ENCODE measurements around the gene BRS3. TPM values are rescaled to one million over a fixed set of nuclear protein-coding genes. Genes with fewer than 3 reads are reported as not detected.
"Not testable (repeated sequence)": the region's sequence is repeated elsewhere in the genome, so short reads cannot be mapped to it uniquely, and the experiment has no call there.

BRS3 gene
- total RNA-seq = not detected
- long read RNA-seq = 0 reads

DNA sequence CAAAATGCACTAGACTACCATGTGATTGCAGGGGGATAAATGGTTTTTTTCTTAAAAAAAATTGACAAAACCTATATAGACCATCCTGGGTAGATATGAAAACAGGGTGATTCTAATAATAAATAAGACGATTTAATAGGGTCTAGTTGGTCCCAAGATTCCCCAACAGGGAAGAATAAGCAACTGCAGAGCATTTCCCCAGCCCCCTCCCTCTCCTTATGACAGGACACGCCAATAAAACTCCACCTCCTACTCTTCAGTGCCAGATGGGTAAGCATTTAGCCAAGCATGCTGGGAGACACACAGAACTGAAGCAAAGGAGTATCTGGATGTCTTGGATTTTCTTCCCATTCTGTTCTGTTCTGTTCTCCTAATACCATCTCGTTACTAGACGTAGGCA is at the start of gene BRS3:
BRS3 (plus strand) TSS at position 301 of the 400 bp plus-strand sequence. CDS start 168 bp downstream, outside the sequence.
- H3K36me3 ChIP-seq = no peaks in the 10 kb centered on the region
- 40% methylated on average over 4 of the region's 4 CpGs for WGBS (ENCODE audit: insufficient coverage, low coverage, low lambda C conversion rate, missing lambda C conversion rate)
- ATAC-seq (no peak), DNase-seq (no peak)
- intact Hi-C loops (cut with DNase I) = no loop called here
- no peak for TF ChIP-seq POLR2A (IDR thresholded peaks at IDR 0.05)
- TF ChIP-seq, protein P1, sequence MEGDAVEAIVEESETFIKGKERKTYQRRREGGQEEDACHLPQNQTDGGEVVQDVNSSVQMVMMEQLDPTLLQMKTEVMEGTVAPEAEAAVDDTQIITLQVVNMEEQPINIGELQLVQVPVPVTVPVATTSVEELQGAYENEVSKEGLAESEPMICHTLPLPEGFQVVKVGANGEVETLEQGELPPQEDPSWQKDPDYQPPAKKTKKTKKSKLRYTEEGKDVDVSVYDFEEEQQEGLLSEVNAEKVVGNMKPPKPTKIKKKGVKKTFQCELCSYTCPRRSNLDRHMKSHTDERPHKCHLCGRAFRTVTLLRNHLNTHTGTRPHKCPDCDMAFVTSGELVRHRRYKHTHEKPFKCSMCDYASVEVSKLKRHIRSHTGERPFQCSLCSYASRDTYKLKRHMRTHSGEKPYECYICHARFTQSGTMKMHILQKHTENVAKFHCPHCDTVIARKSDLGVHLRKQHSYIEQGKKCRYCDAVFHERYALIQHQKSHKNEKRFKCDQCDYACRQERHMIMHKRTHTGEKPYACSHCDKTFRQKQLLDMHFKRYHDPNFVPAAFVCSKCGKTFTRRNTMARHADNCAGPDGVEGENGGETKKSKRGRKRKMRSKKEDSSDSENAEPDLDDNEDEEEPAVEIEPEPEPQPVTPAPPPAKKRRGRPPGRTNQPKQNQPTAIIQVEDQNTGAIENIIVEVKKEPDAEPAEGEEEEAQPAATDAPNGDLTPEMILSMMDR (IDR thresholded peaks at IDR 0.05) = no peak
- H3K4me1 ChIP-seq = no peaks in the 10 kb centered on the region
- no peak within 1 kb of the TSS for H3K27ac ChIP-seq
- peaks cover 0 to 14% of the 10 kb centered on the region in 2 donors for H3K27me3 ChIP-seq
- H3K9me3 ChIP-seq = no peaks in the 10 kb centered on the region
- no peak within 1 kb of the TSS for H3K4me3 ChIP-seq

DNA sequence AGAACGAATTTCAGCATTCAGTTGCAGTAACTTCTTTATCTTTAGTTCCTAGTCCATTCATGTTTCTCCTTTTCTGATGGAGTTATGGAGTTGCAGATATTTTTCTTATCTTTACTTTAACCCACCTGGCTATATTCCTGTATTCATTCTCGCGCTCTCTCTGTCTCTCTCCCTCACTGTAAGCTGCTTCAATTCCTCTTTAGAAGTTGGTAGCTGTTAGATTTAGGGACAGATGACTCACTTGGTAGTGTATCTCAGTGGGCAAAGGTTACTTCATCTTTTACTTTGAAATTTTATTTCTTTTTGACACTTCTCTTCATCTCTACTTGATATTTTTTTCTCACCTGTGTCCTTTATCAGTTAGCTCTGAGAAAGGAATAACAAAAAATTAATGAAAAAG is 49.6 kb upstream of the BRS3 start:
- no peaks in the 10 kb centered on the region for H3K27me3 ChIP-seq
- no peaks in the 10 kb centered on the region for H3K36me3 ChIP-seq
- TF ChIP-seq, protein P1 (IDR thresholded peaks at IDR 0.05) = no peak
- TF ChIP-seq POLR2A (IDR thresholded peaks at IDR 0.05) = no peak
- H3K4me1 ChIP-seq = no peaks in the 10 kb centered on the region
- WGBS (ENCODE audit: insufficient coverage, low coverage, low lambda C conversion rate, missing lambda C conversion rate) = 72% methylated on average over 3 of the region's 3 CpGs
- H3K4me3 ChIP-seq = no peak overlapping the region
- H3K9me3 ChIP-seq = no peaks in the 10 kb centered on the region
- H3K27ac ChIP-seq = no peak overlapping the region
- intact Hi-C loops (cut with DNase I) = no loop called here
- DNase-seq (no peak), ATAC-seq (no peak)

DNA sequence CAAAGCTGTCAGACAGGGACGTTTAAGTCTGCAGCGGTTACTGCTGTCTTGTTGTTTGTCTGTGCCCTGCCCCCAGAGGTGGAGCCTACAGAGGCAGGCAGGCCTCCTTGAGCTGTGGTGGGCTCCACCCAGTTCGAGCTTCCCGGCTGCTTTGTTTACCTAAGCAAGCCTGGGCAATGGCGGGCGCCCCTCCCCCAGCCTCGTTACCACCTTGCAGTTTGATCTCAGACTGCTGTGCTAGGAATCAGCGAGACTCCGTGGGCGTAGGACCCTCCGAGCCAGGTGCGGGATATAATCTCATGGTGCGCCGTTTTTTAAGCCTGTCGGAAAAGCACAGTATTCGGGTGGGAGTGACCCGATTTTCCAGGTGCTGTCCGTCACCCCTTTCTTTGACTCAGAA is 42.1 kb upstream of the BRS3 start:
- intact Hi-C loops (cut with DNase I) = not testable (repeated sequence)
- 86% methylated on average over 5 of the region's 18 CpGs for WGBS (ENCODE audit: insufficient coverage, low coverage, low lambda C conversion rate, missing lambda C conversion rate)

DNA sequence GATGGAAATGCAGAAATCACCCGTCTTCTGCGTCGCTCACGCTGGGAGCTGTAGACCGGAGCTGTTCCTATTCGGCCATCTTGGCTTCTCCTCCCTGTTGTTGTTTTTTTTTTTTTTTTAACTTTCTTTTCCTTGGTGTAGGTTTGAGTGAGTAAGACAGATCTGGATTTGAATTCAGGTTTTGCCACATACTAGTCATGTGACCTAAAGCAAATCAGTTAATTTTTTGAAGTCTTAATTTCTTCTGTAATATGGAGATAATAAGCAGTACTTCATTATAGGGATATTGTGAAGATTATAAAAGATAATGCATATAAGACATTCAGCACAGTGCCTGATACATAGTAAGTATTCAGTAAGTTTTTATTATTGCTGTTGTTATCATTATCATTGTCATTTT is 41.5 kb upstream of the BRS3 start:
- ATAC-seq (no peak), DNase-seq (no peak)
- Histone ChIP-seq H3K36me3 (no peaks in the 10 kb centered on the region), H3K27me3 (no peaks in the 10 kb centered on the region), H3K9me3 (no peaks in the 10 kb centered on the region), H3K4me3 (no peak overlapping the region), H3K27ac (no peak overlapping the region), H3K4me1 (no peaks in the 10 kb centered on the region)
- WGBS (ENCODE audit: insufficient coverage, low coverage, low lambda C conversion rate, missing lambda C conversion rate) = 66% methylated on average over 5 of the region's 6 CpGs
- intact Hi-C loops (cut with DNase I) = no loop called here
- no peak for TF ChIP-seq POLR2A (IDR thresholded peaks at IDR 0.05)

More for the DNA sequence above, 42.1 kb upstream of the BRS3 start:
- not testable (repeated sequence) for H3K27me3 ChIP-seq, DNase-seq, H3K4me1 ChIP-seq, ATAC-seq, H3K9me3 ChIP-seq, H3K36me3 ChIP-seq, H3K4me3 ChIP-seq, H3K27ac ChIP-seq

DNA sequence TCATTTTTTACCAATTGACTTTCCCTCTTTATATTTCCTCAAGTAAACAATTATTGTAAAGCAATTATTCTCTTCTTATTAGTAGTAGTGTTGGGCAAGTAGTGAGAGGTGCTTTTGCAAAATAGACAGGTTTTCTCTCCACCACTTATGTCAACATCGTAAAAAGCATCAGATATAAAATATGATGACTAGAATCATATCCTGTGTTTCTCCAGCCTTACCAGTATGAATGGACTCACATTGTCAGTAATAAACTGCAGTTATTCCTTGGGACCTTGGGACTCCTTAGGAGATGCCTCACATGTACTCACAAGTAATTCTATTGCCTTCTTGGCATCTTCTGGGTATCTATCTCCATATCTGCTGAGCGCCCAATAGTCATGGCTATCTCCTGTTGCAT is 40.4 kb upstream of the BRS3 start:
- Histone ChIP-seq H3K36me3 (no peaks in the 10 kb centered on the region), H3K27me3 (no peaks in the 10 kb centered on the region), H3K9me3 (no peaks in the 10 kb centered on the region), H3K4me1 (no peaks in the 10 kb centered on the region), H3K27ac (no peak overlapping the region), H3K4me3 (no peak overlapping the region)
- intact Hi-C loops (cut with DNase I) = no loop called here
- 72% methylated on average over 2 of the region's 2 CpGs for WGBS (ENCODE audit: insufficient coverage, low coverage, low lambda C conversion rate, missing lambda C conversion rate)
- DNase-seq (no peak), ATAC-seq (no peak)
- TF ChIP-seq, protein P1 (IDR thresholded peaks at IDR 0.05) = no peak
- TF ChIP-seq POLR2A (IDR thresholded peaks at IDR 0.05) = no peak

DNA sequence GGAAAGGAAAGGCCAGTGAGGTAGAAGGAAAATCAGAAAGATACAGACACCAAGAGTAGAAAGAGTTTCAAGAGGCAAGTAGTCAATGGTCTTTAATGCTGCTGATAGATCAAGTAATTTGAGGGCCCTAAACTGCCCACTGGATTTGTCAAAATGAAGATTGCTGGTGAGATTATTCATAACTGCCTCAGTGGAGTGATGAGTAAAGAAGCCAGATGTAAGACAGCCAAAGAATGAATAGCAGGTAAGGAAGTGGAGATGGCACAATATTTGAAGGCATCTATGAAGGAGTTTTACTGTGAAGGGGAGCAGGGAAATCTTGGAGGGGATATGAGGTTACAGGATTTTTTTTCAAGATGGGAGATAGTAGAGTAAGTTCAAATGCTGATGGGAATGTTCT is 39.8 kb upstream of the BRS3 start:
- no peaks in the 10 kb centered on the region for H3K4me1 ChIP-seq
- no peak for TF ChIP-seq POLR2A (IDR thresholded peaks at IDR 0.05)
- TF ChIP-seq, protein P1 (IDR thresholded peaks at IDR 0.05) = no peak
- no peaks in the 10 kb centered on the region for H3K36me3 ChIP-seq
- DNase-seq (no peak), ATAC-seq (no peak)
- no peak overlapping the region for H3K27ac ChIP-seq
- no peak overlapping the region for H3K4me3 ChIP-seq
- H3K9me3 ChIP-seq = no peaks in the 10 kb centered on the region
- H3K27me3 ChIP-seq = no peaks in the 10 kb centered on the region
- intact Hi-C loops (cut with DNase I) = no loop called here
